Testis (tissue), 2 donors: ENCODE measurements around the gene TGFB1.

Source experiments
- POLR2A ChIP-seq: fragments of 450-650 bp; IDR thresholded peaks from one replicate; pipeline ENCODE4 v1.6.1; 2017; ENCODE audit warnings: antibody characterized with exemption, mild to moderate bottlenecking, moderate library complexity
- TF ChIP-seq, protein P1 (sequence below), 3 experiments: fragments of 450-650 bp in 2 of 3; fragments of 200-600 bp in 1 of 3; sonication (generic) in 1 of 3; IDR thresholded peaks; one replicate each; pipeline ENCODE4 v1.5.1; 2016 to 2019; ENCODE audit warnings: antibody characterized with exemption in 3 of 3, mild to moderate bottlenecking in 2 of 3, moderate library complexity in 1 of 3

DNA sequence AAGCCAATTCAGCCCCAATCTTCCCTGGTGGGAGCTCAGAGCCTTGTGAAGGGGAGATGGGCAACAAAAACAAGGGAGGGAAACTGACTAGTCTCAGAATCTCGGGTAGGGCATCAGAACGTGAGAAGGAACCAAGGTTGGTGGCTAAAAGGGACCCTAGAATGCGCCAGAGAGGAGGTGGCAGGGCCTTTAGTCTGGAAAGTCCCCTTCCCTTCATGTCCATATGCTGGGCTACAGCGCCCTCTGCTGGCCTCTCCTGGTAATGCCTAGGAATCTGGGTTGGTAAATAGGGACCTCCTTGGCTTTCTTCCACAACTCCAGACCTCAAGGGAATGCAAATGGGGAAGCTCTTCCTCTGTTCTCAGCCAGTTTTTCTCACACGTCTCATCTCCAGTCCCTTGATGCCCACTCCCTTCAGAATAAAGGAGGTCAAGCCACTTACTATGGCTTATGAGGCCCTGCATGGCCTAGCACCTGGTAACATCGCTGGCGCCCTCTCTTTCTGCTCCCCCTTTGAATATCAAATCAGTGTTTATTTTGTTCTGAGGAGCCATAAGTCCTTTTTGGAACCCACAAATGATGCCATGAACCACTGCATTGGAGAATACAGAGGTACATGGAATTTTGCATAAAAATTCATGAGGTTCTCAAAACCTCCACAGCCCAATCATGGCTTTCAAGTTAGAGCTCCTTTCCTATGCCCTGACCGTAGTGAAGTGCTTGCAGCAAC, 45.1 kb downstream of the TGFB1 start:
- TF ChIP-seq, protein P1, sequence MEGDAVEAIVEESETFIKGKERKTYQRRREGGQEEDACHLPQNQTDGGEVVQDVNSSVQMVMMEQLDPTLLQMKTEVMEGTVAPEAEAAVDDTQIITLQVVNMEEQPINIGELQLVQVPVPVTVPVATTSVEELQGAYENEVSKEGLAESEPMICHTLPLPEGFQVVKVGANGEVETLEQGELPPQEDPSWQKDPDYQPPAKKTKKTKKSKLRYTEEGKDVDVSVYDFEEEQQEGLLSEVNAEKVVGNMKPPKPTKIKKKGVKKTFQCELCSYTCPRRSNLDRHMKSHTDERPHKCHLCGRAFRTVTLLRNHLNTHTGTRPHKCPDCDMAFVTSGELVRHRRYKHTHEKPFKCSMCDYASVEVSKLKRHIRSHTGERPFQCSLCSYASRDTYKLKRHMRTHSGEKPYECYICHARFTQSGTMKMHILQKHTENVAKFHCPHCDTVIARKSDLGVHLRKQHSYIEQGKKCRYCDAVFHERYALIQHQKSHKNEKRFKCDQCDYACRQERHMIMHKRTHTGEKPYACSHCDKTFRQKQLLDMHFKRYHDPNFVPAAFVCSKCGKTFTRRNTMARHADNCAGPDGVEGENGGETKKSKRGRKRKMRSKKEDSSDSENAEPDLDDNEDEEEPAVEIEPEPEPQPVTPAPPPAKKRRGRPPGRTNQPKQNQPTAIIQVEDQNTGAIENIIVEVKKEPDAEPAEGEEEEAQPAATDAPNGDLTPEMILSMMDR (IDR thresholded peaks at IDR 0.05): peak; percentile 94 to 99 (median 98)
- no peak for TF ChIP-seq POLR2A
